Activated T-helper 2 cell treated with anti-CD3 and anti-CD28 coated beads, Interferon-gamma antibody, Interleukin-2, Interleukin-4, amounts not matched to agents 10 μg/mL and 5 μg/mL and 100 μg/mL, durations not matched to agents 14 hours and 24 hours and 36 hours (primary cell): ENCODE data around the gene RFX2. TPM values are rescaled to one million over a fixed set of nuclear protein-coding genes. Genes with fewer than 3 reads are reported as not detected.
"Not testable (repeated sequence)": the region's sequence is repeated elsewhere in the genome, so short reads cannot be mapped to it uniquely, and the experiment has no call there.

Experiments used
- DNase-seq: peaks from one replicate; pipeline ENCODE4 v3.0.0; 2021; ENCODE audit warnings: low spot score
- H3K27ac Mint-ChIP-seq: one replicate; pipeline ENCODE4 v1.8.0; 2021; ENCODE audit warnings: mixed read lengths
- H3K27me3 Mint-ChIP-seq: one replicate; pipeline ENCODE4 v1.8.0; 2021; ENCODE audit warnings: low read depth, mixed read lengths
- H3K36me3 Mint-ChIP-seq: one replicate; pipeline ENCODE4 v1.8.0; 2021; ENCODE audit warnings: low read depth, mixed read lengths
- H3K4me1 Mint-ChIP-seq: one replicate; pipeline ENCODE4 v1.8.0; 2021; ENCODE audit warnings: low read depth, mixed read lengths
- H3K4me3 Mint-ChIP-seq: one replicate; pipeline ENCODE4 v1.8.0; 2021; ENCODE audit warnings: low read depth, mild to moderate bottlenecking, moderate library complexity, mixed read lengths
- H3K9me3 Mint-ChIP-seq: one replicate; pipeline ENCODE4 v1.8.0; 2021; ENCODE audit warnings: mixed read lengths
- intact Hi-C: fragments of 100-400 bp; cut with micrococcal nuclease; formaldehyde crosslinking; loops from one replicate; pipeline ENCODE4 v1.15.1; 2023
- total RNA-seq: library from RNA; stranded (reverse); gene quantifications from 2 replicates; pipeline ENCODE4 v1.2.3, GENCODE V29; 2022

RFX2 gene
- total RNA-seq, 1 donor from 2014 or later: 8.7 TPM

GRCh38 chr19:6117534-6117933 lies 7.2 kb upstream of the RFX2 start:
- Mint-ChIP-seq H3K9me3 (peaks cover 11% of the 10 kb centered on the region), H3K27me3 (peaks cover 7% of the 10 kb centered on the region), H3K36me3 (no peaks in the 10 kb centered on the region), H3K4me1 (peaks cover 5% of the 10 kb centered on the region), H3K4me3 (no peak overlapping the region), H3K27ac (no peak overlapping the region)
- DNase-seq: no peak
- intact Hi-C loops: no loop called here

GRCh38 chr19:6116749-6117430 lies 6.6 kb upstream of the RFX2 start:
- DNase-seq: no peak
- Mint-ChIP-seq H3K4me1 (peaks cover 5% of the 10 kb centered on the region), H3K9me3 (peaks cover 11% of the 10 kb centered on the region), H3K27ac (no peak overlapping the region), H3K36me3 (no peaks in the 10 kb centered on the region), H3K27me3 (peaks cover 7% of the 10 kb centered on the region), H3K4me3 (no peak overlapping the region)
- intact Hi-C loops: no loop called here

DNA sequence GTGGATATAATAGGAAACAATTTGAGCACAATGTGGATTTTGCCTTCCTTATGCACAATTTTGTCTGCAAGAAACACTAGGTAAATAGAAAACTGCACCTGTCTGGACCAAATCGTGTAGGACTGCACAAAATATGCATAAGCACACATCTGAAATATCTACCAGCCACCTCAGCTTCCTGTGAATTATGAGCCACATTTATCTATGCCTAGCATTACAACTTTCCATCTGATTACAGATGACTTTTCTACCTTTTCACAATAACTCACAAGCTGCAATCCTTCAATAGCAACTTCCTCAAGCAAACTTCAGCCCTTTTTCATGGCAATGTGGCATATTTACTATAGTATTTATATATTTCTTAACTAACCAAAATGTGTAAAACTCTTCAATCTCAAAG lies 5.7 kb upstream of the RFX2 start:
- intact Hi-C loops: no loop called here
- H3K27me3 Mint-ChIP-seq: peaks cover 7% of the 10 kb centered on the region
- peaks cover 11% of the 10 kb centered on the region for H3K9me3 Mint-ChIP-seq
- H3K27ac Mint-ChIP-seq: no peak overlapping the region
- no peak for DNase-seq
- peaks cover 10% of the 10 kb centered on the region for H3K4me1 Mint-ChIP-seq
- no peak overlapping the region for H3K4me3 Mint-ChIP-seq
- no peaks in the 10 kb centered on the region for H3K36me3 Mint-ChIP-seq

- no peak for DNase-seq
- Mint-ChIP-seq H3K27me3 (peaks cover 2% of the 10 kb centered on the region), H3K4me1 (peaks cover 20% of the 10 kb centered on the region), H3K27ac (no peak overlapping the region), H3K4me3 (no peak overlapping the region), H3K9me3 (peaks cover under 1% of the 10 kb centered on the region), H3K36me3 (no peaks in the 10 kb centered on the region)
- intact Hi-C loops: loop anchor here (5.0 kb wide), 1 partner anchor 749 kb away; no protein-coding TSS in a partner anchor
These were observed 3.4 kb upstream of the RFX2 start for GRCh38 chr19:6113616-6114188.

DNA sequence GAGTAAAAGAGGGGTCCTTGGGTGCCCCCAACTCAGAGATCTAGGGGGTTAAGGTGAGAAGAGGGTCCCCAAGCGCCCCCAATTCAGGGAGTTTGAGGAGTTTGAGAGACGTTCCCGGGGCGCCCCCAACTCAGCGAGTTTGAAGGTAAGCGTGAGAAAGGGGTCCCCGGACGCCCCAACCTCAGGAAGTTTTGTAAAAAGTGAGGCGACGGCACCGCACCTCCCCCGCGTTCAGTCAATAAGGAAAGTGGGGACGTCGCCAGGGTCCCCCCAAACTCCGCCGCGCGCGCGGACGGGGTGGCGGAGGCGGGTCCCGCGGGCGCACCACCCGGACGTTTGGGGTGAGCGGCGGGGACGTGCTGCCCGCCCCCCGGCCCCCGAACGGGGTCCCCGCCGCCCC lies 353 bp downstream of the RFX2 start:
- H3K36me3 Mint-ChIP-seq: no peaks in the 10 kb centered on the region
- H3K9me3 Mint-ChIP-seq: no peaks in the 10 kb centered on the region
- H3K27ac Mint-ChIP-seq: no peak overlapping the region
- H3K4me1 Mint-ChIP-seq: peaks cover 24% of the 10 kb centered on the region
- peak overlapping the region; percentile 90 for H3K4me3 Mint-ChIP-seq
- no peak for DNase-seq
- intact Hi-C loops: loop anchor here (1.0 to 5.0 kb wide), 3 partner anchors 47 to 752 kb away; no protein-coding TSS in a partner anchor
- H3K27me3 Mint-ChIP-seq: peaks cover 11% of the 10 kb centered on the region

GRCh38 chr19:6108721-6109633 lies 1.3 kb downstream of the RFX2 start:
- intact Hi-C loops: no loop called here
- H3K27ac Mint-ChIP-seq: peak overlapping the region; percentile 76
- H3K27me3 Mint-ChIP-seq: peaks cover 11% of the 10 kb centered on the region
- H3K4me3 Mint-ChIP-seq: peak overlapping the region; percentile 90
- H3K36me3 Mint-ChIP-seq: no peaks in the 10 kb centered on the region
- H3K9me3 Mint-ChIP-seq: no peaks in the 10 kb centered on the region
- DNase-seq: peak; percentile 19
- peaks cover 24% of the 10 kb centered on the region for H3K4me1 Mint-ChIP-seq

- H3K36me3 Mint-ChIP-seq, intact Hi-C loops, H3K9me3 Mint-ChIP-seq, DNase-seq, H3K27ac Mint-ChIP-seq, H3K4me3 Mint-ChIP-seq: not testable (repeated sequence)
- peaks cover 11% of the 10 kb centered on the region for H3K27me3 Mint-ChIP-seq
- H3K4me1 Mint-ChIP-seq: peaks cover 24% of the 10 kb centered on the region
These were observed 3.5 kb downstream of the RFX2 start for GRCh38 chr19:6106643-6107294.

DNA sequence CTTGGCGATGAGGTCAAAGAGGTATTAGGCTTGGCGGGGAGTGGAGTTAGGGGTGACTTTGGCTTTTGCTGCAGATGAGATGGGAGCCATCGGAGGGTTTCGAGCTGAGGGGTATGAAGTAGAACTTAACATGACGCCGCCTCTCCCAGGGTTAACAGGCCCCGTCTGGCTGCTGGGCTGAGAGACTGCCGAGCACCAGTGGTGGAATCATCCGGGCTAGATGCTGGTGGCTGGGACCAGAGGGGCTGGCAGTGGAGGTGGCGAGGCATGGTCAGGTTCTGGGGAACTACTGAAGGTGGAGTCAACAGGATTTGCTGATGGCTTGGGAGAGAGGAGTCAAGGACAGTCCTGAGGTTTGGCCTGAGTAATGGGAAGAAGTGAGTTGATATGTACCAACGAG lies 4.9 kb downstream of the RFX2 start:
- H3K4me1 Mint-ChIP-seq: peaks cover 22% of the 10 kb centered on the region

DNA sequence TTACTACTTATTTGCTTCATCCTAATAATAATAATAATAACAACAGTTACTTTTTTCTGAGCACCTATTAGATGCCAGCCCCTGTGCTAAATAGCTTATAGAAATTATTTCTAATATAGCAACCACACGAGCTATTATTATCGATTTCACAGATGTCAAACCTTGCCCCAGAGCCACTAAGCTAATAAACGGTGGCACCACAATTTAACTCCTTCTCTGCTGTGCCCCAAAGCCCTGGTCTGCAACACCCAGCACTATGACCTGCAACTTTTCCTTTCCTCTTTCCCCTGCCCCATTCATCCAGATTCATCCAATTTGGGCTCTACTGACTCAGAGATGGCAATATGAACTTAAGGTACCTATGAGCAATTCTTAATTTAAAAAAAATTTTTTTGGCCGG lies 6.4 kb downstream of the RFX2 start:
- intact Hi-C loops: no loop called here
- H3K4me3 Mint-ChIP-seq: no peak overlapping the region
- peaks cover 7% of the 10 kb centered on the region for H3K9me3 Mint-ChIP-seq
- H3K4me1 Mint-ChIP-seq: peaks cover 20% of the 10 kb centered on the region
- no peak overlapping the region for H3K27ac Mint-ChIP-seq
- H3K36me3 Mint-ChIP-seq: peaks cover 8% of the 10 kb centered on the region
- peaks cover 10% of the 10 kb centered on the region for H3K27me3 Mint-ChIP-seq
- DNase-seq: no peak

More for the DNA sequence above, 4.9 kb downstream of the RFX2 start:
- Mint-ChIP-seq H3K27ac (no peak overlapping the region), H3K36me3 (peaks cover under 1% of the 10 kb centered on the region), H3K4me3 (no peak overlapping the region), H3K9me3 (no peaks in the 10 kb centered on the region), H3K27me3 (peaks cover 11% of the 10 kb centered on the region)
- intact Hi-C loops: no loop called here
- no peak for DNase-seq

DNA sequence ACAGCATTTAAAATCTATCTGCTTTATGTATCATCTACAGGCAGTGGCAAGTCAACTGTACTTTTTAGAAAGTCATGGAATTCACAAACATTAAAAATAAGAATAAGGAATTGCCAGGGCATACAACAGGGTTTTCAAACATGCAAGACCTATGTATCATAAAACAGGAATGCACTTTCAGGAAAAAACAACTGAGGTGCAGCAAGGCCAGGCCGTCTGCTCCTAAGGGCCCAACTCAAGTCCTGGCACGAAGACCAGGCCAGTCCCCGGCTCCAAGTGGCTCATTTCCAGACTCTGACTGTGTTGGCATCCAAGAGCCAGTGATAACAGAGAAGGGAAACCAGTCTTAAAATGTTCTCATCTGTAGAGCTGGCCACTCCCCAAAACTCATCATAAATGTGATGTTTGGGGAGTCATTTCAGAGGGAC lies 7.1 kb downstream of the RFX2 start:
- Mint-ChIP-seq H3K4me3 (no peak overlapping the region), H3K4me1 (peaks cover 14% of the 10 kb centered on the region), H3K36me3 (peaks cover 8% of the 10 kb centered on the region), H3K27me3 (peaks cover 4% of the 10 kb centered on the region), H3K9me3 (peaks cover 7% of the 10 kb centered on the region), H3K27ac (no peak overlapping the region)
- no peak for DNase-seq
- intact Hi-C loops: no loop called here

GRCh38 chr19:6101991-6102390 lies 8.3 kb downstream of the RFX2 start:
- peaks cover 12% of the 10 kb centered on the region for H3K4me1 Mint-ChIP-seq
- intact Hi-C loops: no loop called here

GRCh38 chr19:6101291-6101825 lies 8.9 kb downstream of the RFX2 start:
- no peaks in the 10 kb centered on the region for H3K27me3 Mint-ChIP-seq
- H3K4me3 Mint-ChIP-seq: no peak overlapping the region
- DNase-seq: no peak
- intact Hi-C loops: no loop called here
- peaks cover 7% of the 10 kb centered on the region for H3K9me3 Mint-ChIP-seq
- no peak overlapping the region for H3K27ac Mint-ChIP-seq
- peaks cover 12% of the 10 kb centered on the region for H3K4me1 Mint-ChIP-seq
- peaks cover 8% of the 10 kb centered on the region for H3K36me3 Mint-ChIP-seq

More at GRCh38 chr19:6101991-6102390, 8.3 kb downstream of the RFX2 start:
- Mint-ChIP-seq H3K4me3 (no peak overlapping the region), H3K27ac (no peak overlapping the region), H3K36me3 (peaks cover 8% of the 10 kb centered on the region), H3K9me3 (peaks cover 7% of the 10 kb centered on the region), H3K27me3 (no peaks in the 10 kb centered on the region)
- no peak for DNase-seq
